Gastroesophageal sphincter (tissue), 4 donors: Measurements from ENCODE around the gene GAS2. TPM values are rescaled to one million over a fixed set of nuclear protein-coding genes. Genes with fewer than 3 reads are reported as not detected.

ENCODE experiments used
- ATAC-seq: fragments of 150-250 bp; one replicate; pipeline ENCODE4 v1.9.1; 2016; ENCODE audit warnings: mild to moderate bottlenecking, moderate library complexity
- H3K27ac ChIP-seq, 4 donors: fragments of 200-600 bp; sonication (generic) in 3 of 4; 1 replicate in 3 of 4; 2 replicates in 1 of 4; pipeline ENCODE4 v1.5.1; 2016 to 2019
- H3K27me3 ChIP-seq: fragments of 200-600 bp; sonication (generic); one replicate; pipeline ENCODE4 v1.5.1; 2019
- H3K36me3 ChIP-seq, 2 donors: fragments of 200-600 bp; sonication (generic); one replicate each; pipeline ENCODE4 v1.5.1; 2019; ENCODE audit warnings: control low read depth in 1 of 2
- H3K4me1 ChIP-seq, 3 donors: fragments of 200-600 bp; sonication (generic); 1 replicate in 2 of 3; 2 replicates in 1 of 3; pipeline ENCODE4 v1.5.1; 2016 to 2019; ENCODE audit warnings: control low read depth in 2 of 3
- H3K4me3 ChIP-seq, 2 donors: fragments of 200-600 bp; sonication (generic); one replicate each; pipeline ENCODE4 v1.5.1; 2019; ENCODE audit warnings: mild to moderate bottlenecking in 1 of 2, moderate library complexity in 1 of 2
- H3K9me3 ChIP-seq, 3 donors: fragments of 200-600 bp; sonication (generic); one replicate each; pipeline ENCODE4 v1.5.1; 2017 to 2019; ENCODE audit warnings: control low read depth in 2 of 3
- EP300 ChIP-seq: sonication (generic); formaldehyde crosslinking; IDR thresholded peaks from one replicate; pipeline ENCODE4 v1.6.1; 2017; ENCODE audit warnings: antibody characterized with exemption, mild to moderate bottlenecking
- POLR2A ChIP-seq, 2 donors: fragments of 450-650 bp; IDR thresholded peaks; one replicate each; pipeline ENCODE4 v1.6.1; 2017; ENCODE audit warnings: antibody characterized with exemption in 2 of 2, mild to moderate bottlenecking in 2 of 2, moderate library complexity in 1 of 2
- POLR2AphosphoS5 ChIP-seq: sonication (generic); formaldehyde crosslinking; IDR thresholded peaks from one replicate; pipeline ENCODE4 v1.6.1; 2017; ENCODE audit warnings: antibody characterized with exemption
- WGBS, 2 donors: methylation state at CpG; one replicate each; pipeline ENCODE4 v1.1.5; 2018; ENCODE audit warnings: low coverage in 1 of 2; 5-methylcytosine and 5-hydroxymethylcytosine counted together
- total RNA-seq, 4 donors: library from RNA; depleted of rRNA; stranded (reverse); fragments of >200 nt; gene quantifications; one replicate each; pipeline ENCODE4 v1.1.0, GENCODE V29; 2016
- TF ChIP-seq, protein P1 (sequence below), 4 experiments: fragments of 200-600 bp in 2 of 4; fragments of 450-650 bp in 2 of 4; sonication (generic) in 1 of 4; IDR thresholded peaks; one replicate each; pipeline ENCODE4 v1.5.1; 2017 to 2019; ENCODE audit warnings: antibody characterized with exemption in 4 of 4, mild to moderate bottlenecking in 2 of 4, moderate library complexity in 2 of 4

The GAS2 gene
- total RNA-seq, 4 donors from 2014 or later, result 0.67 to 1.4 (median 0.86) TPM

GRCh38 chr11:22769081-22769480, 102.7 kb downstream of the GAS2 start:
- no peak for ATAC-seq
- Histone ChIP-seq H3K36me3 (no peaks in the 10 kb centered on the region), H3K4me1 (no peaks in the 10 kb centered on the region), H3K4me3 (no peak overlapping the region), H3K9me3 (no peaks in the 10 kb centered on the region), H3K27me3 (no peaks in the 10 kb centered on the region), H3K27ac (no peak overlapping the region)
- TF ChIP-seq, protein P1, sequence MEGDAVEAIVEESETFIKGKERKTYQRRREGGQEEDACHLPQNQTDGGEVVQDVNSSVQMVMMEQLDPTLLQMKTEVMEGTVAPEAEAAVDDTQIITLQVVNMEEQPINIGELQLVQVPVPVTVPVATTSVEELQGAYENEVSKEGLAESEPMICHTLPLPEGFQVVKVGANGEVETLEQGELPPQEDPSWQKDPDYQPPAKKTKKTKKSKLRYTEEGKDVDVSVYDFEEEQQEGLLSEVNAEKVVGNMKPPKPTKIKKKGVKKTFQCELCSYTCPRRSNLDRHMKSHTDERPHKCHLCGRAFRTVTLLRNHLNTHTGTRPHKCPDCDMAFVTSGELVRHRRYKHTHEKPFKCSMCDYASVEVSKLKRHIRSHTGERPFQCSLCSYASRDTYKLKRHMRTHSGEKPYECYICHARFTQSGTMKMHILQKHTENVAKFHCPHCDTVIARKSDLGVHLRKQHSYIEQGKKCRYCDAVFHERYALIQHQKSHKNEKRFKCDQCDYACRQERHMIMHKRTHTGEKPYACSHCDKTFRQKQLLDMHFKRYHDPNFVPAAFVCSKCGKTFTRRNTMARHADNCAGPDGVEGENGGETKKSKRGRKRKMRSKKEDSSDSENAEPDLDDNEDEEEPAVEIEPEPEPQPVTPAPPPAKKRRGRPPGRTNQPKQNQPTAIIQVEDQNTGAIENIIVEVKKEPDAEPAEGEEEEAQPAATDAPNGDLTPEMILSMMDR (IDR thresholded peaks at IDR 0.05), result no peak
- TF ChIP-seq POLR2AphosphoS5 (no peak), EP300 (no peak), POLR2A (IDR thresholded peaks at IDR 0.05) (no peak)
- 91% methylated on average over 1 of the region's 1 CpG; no CpG with 5 or more reads in 1 of the 2 donors for WGBS, 2 donors

- Histone ChIP-seq H3K4me3 (no peak overlapping the region), H3K4me1 (no peaks in the 10 kb centered on the region), H3K27ac (no peak overlapping the region), H3K27me3 (no peaks in the 10 kb centered on the region), H3K36me3 (no peaks in the 10 kb centered on the region), H3K9me3 (no peaks in the 10 kb centered on the region)
- TF ChIP-seq POLR2AphosphoS5 (no peak), POLR2A (IDR thresholded peaks at IDR 0.05) (no peak), EP300 (no peak)
- TF ChIP-seq, protein P1 (IDR thresholded peaks at IDR 0.05), result no peak
- 63 to 73% methylated on average over 1 to 2 of the region's 2 CpGs for WGBS, 2 donors
- no peak for ATAC-seq
Observed at GRCh38 chr11:22774716-22775115, 108.3 kb downstream of the GAS2 start.

GRCh38 chr11:22775248-22775647, 108.8 kb downstream of the GAS2 start:
- H3K4me1 ChIP-seq, result no peaks in the 10 kb centered on the region
- no peaks in the 10 kb centered on the region for H3K36me3 ChIP-seq
- ATAC-seq, result no peak
- TF ChIP-seq POLR2AphosphoS5, result no peak
- TF ChIP-seq EP300, result no peak
- TF ChIP-seq, protein P1 (IDR thresholded peaks at IDR 0.05), result no peak
- no peak for TF ChIP-seq POLR2A (IDR thresholded peaks at IDR 0.05)
- H3K27ac ChIP-seq, result no peak overlapping the region
- no peaks in the 10 kb centered on the region for H3K9me3 ChIP-seq
- H3K4me3 ChIP-seq, result no peak overlapping the region
- no peaks in the 10 kb centered on the region for H3K27me3 ChIP-seq
- 71 to 82% methylated on average over 5 of the region's 5 CpGs for WGBS, 2 donors

GRCh38 chr11:22778642-22779041, 112.2 kb downstream of the GAS2 start:
- Histone ChIP-seq H3K4me1 (no peaks in the 10 kb centered on the region), H3K4me3 (no peak overlapping the region), H3K9me3 (no peaks in the 10 kb centered on the region), H3K27me3 (no peaks in the 10 kb centered on the region), H3K36me3 (no peaks in the 10 kb centered on the region), H3K27ac (no peak overlapping the region)
- TF ChIP-seq EP300 (no peak), POLR2A (IDR thresholded peaks at IDR 0.05) (no peak), POLR2AphosphoS5 (no peak)
- TF ChIP-seq, protein P1 (IDR thresholded peaks at IDR 0.05), result no peak
- ATAC-seq, result no peak

- H3K4me1 ChIP-seq, result no peaks in the 10 kb centered on the region
- TF ChIP-seq POLR2A (IDR thresholded peaks at IDR 0.05) (no peak), POLR2AphosphoS5 (no peak), EP300 (no peak)
- TF ChIP-seq, protein P1 (IDR thresholded peaks at IDR 0.05), result no peak
- no peak overlapping the region for H3K27ac ChIP-seq
- H3K36me3 ChIP-seq, result no peaks in the 10 kb centered on the region
- ATAC-seq, result no peak
- 66 to 87% methylated on average over 5 of the region's 5 CpGs for WGBS, 2 donors
- H3K4me3 ChIP-seq, result no peak overlapping the region
- H3K9me3 ChIP-seq, result no peaks in the 10 kb centered on the region
- H3K27me3 ChIP-seq, result no peaks in the 10 kb centered on the region
Observed at GRCh38 chr11:22779850-22780249, 113.4 kb downstream of the GAS2 start.
